ENCODE data around the gene VSIR.
A peak's percentile ranks its signal among the peaks of the same experiment; 100 is the strongest.

The VSIR gene

DNA sequence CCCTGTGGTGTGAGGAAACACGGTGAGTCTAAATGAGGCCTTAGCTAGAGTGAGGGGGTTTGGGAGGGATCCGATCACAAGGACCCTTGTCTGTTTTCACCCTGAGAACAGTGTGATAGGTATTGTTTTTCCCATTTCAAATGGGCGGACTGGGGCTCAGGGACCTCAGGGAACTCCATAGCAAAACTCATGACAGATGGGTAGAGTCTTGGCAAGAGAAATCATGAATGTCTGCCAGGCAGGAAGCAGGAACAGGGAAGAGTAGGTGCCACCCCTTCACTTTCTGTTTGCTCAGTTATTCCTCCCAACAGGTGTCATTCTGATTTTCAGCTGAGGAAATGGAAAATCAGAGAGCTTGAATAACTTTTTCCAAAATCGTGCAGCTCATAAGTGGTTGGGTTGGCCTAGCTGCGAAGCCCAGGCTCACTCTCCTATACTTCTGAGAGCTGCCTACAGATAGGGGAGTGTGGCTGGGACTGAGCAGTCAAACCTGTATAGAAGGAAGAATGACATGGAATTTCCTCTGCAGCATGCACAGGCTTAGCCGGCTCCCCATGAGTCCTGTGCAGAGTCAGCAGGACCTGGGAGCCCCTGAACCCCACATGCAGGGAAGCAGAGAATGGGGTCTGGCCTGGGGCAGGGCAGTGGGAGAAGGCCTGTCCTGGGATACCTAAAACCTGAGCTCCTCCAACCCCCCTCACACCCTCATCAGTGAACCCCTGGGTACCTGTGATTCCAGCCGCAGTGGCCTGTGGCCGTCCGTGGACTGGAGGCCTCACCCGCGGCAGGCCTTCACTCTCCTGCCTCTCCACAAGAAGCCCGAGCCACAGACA is 36.1 kb downstream of the VSIR start:
- DNase-seq, result no peak
- H3K27me3 ChIP-seq (ENCODE audit: control insufficient read depth in 1 of 2, insufficient read depth in 1 of 2, low read length in 2 of 2), result peaks cover 16 to 34% of the 10 kb centered on the region in 2 experiments
- 91% methylated on average over 12 of the region's 12 CpGs for WGBS
- no peak overlapping the region for H2AFZ ChIP-seq (ENCODE audit: low read depth, low read length)
- no peak overlapping the region for H3K14ac ChIP-seq (ENCODE audit: low read length in 2 of 2)
- H2AK5ac ChIP-seq (ENCODE audit: low read length, severe bottlenecking), result no peak overlapping the region
- H2BK5ac ChIP-seq (ENCODE audit: low read depth, low read length, poor library complexity, severe bottlenecking), result no peak overlapping the region
- no peak overlapping the region for H3K9ac ChIP-seq (ENCODE audit: low read length)
- no peaks in the 10 kb centered on the region for H3K9me3 ChIP-seq (ENCODE audit: control insufficient read depth, low read length)
- H4K91ac ChIP-seq (ENCODE audit: low read length), result no peak overlapping the region
- no peak overlapping the region for H3K27ac ChIP-seq (ENCODE audit: low read length, poor library complexity, severe bottlenecking)
- no peak overlapping the region for H2BK15ac ChIP-seq (ENCODE audit: low read depth, poor library complexity, severe bottlenecking)
- H2BK120ac ChIP-seq (ENCODE audit: low read depth, low read length), result no peak overlapping the region
- no peak overlapping the region for H3K4me2 ChIP-seq (ENCODE audit: low read length, poor library complexity, severe bottlenecking)
- no peaks in the 10 kb centered on the region for H3K36me3 ChIP-seq (ENCODE audit: control insufficient read depth in 1 of 2, insufficient read depth in 2 of 2, low read depth in 1 of 2, low read length in 2 of 2)
- H3K4me1 ChIP-seq (ENCODE audit: control insufficient read depth, insufficient read depth, low read depth, low read length), result no peaks in the 10 kb centered on the region
- no peak overlapping the region for H4K8ac ChIP-seq (ENCODE audit: low read length)
- H3K18ac ChIP-seq (ENCODE audit: low read depth in 1 of 2, low read length in 2 of 2), result no peak overlapping the region
- no peaks in the 10 kb centered on the region for H3K79me1 ChIP-seq (replicated peaks; ENCODE audit: low read length, poor library complexity, severe bottlenecking)
- H3K4me3 ChIP-seq (ENCODE audit: insufficient read depth in 1 of 2, low read depth in 1 of 2, low read length in 2 of 2), result no peak overlapping the region
- H3K4ac ChIP-seq (ENCODE audit: low read depth in 1 of 2, low read length in 2 of 2), result no peak overlapping the region
- H2BK12ac ChIP-seq (ENCODE audit: low read length in 2 of 2), result no peak overlapping the region
- no peak overlapping the region for H3K23ac ChIP-seq (ENCODE audit: low read length in 2 of 2)

GRCh38 chr10:71736570-71736952 is 36.8 kb downstream of the VSIR start:
- H2AFZ ChIP-seq (ENCODE audit: low read depth, low read length), result no peak overlapping the region
- 89% methylated on average over 2 of the region's 2 CpGs for WGBS
- no peak overlapping the region for H3K9ac ChIP-seq (ENCODE audit: low read length)
- no peak overlapping the region for H3K4me2 ChIP-seq (ENCODE audit: low read length, poor library complexity, severe bottlenecking)
- H3K36me3 ChIP-seq (ENCODE audit: control insufficient read depth in 1 of 2, insufficient read depth in 2 of 2, low read depth in 1 of 2, low read length in 2 of 2), result no peaks in the 10 kb centered on the region
- H2BK120ac ChIP-seq (ENCODE audit: low read depth, low read length), result no peak overlapping the region
- no peak overlapping the region for H3K18ac ChIP-seq (ENCODE audit: low read depth in 1 of 2, low read length in 2 of 2)
- H4K91ac ChIP-seq (ENCODE audit: low read length), result no peak overlapping the region
- no peaks in the 10 kb centered on the region for H3K9me3 ChIP-seq (ENCODE audit: control insufficient read depth, low read length)
- no peak for DNase-seq
- no peak overlapping the region for H3K4me3 ChIP-seq (ENCODE audit: insufficient read depth in 1 of 2, low read depth in 1 of 2, low read length in 2 of 2)
- H3K27me3 ChIP-seq (ENCODE audit: control insufficient read depth in 1 of 2, insufficient read depth in 1 of 2, low read length in 2 of 2), result peaks cover 17 to 34% of the 10 kb centered on the region in 2 experiments
- no peak overlapping the region for H3K23ac ChIP-seq (ENCODE audit: low read length in 2 of 2)
- no peak overlapping the region for H3K4ac ChIP-seq (ENCODE audit: low read depth in 1 of 2, low read length in 2 of 2)
- H3K79me1 ChIP-seq (replicated peaks; ENCODE audit: low read length, poor library complexity, severe bottlenecking), result no peaks in the 10 kb centered on the region
- no peak overlapping the region for H2BK5ac ChIP-seq (ENCODE audit: low read depth, low read length, poor library complexity, severe bottlenecking)
- H2BK15ac ChIP-seq (ENCODE audit: low read depth, poor library complexity, severe bottlenecking), result no peak overlapping the region
- H2BK12ac ChIP-seq (ENCODE audit: low read length in 2 of 2), result no peak overlapping the region
- H2AK5ac ChIP-seq (ENCODE audit: low read length, severe bottlenecking), result no peak overlapping the region
- H3K27ac ChIP-seq (ENCODE audit: low read length, poor library complexity, severe bottlenecking), result no peak overlapping the region
- H3K14ac ChIP-seq (ENCODE audit: low read length in 2 of 2), result no peak overlapping the region
- H3K4me1 ChIP-seq (ENCODE audit: control insufficient read depth, insufficient read depth, low read depth, low read length), result no peaks in the 10 kb centered on the region
- no peak overlapping the region for H4K8ac ChIP-seq (ENCODE audit: low read length)

DNA sequence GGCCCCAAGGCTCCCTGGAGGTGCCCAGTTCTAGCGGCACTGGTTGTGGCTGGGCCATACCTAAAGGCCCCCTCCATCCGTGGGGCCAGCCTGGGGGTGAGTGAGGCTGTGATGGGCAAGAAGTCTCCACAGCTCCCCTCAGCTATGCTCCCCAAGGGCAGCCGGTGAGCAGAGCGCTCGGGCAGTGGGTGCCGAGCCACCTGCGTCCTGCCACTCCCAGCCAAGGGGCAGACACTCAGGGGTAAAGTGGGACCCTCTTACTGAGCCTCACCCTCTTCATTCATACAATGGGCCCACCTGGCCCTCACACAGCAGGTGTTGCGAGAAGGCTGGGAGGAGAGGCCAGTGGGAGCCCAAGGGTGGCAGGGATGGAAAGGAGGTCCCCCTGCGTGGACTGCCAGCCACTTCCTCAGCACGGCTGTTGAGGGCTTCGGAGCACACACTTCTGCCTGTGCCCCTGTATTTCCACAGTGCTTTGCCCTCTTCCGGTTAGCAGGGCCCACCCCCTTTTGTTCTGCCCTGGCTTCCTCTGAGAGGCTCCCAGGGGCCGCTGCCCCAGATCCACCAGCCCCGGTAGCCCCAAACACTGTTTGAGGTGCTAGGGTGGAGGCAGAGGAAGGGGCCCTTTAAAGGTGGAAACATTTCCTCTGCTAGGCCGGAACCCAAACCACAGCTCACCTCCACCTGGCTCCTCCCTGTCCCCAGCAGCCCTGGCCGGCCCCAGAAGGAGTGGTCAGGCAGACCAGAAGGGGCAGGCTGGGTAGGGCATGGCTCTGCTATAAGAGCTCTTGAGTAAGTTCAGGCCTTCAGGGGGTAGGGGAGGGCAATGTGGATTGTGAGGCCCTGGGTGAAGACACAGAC is 37.4 kb downstream of the VSIR start:
- H3K4me1 ChIP-seq (ENCODE audit: control insufficient read depth, insufficient read depth, low read depth, low read length), result no peaks in the 10 kb centered on the region
- no peak overlapping the region for H3K18ac ChIP-seq (ENCODE audit: low read depth in 1 of 2, low read length in 2 of 2)
- no peaks in the 10 kb centered on the region for H3K36me3 ChIP-seq (ENCODE audit: control insufficient read depth in 1 of 2, insufficient read depth in 2 of 2, low read depth in 1 of 2, low read length in 2 of 2)
- no peak overlapping the region for H2AFZ ChIP-seq (ENCODE audit: low read depth, low read length)
- no peak overlapping the region for H2BK15ac ChIP-seq (ENCODE audit: low read depth, poor library complexity, severe bottlenecking)
- H4K8ac ChIP-seq (ENCODE audit: low read length), result no peak overlapping the region
- no peak overlapping the region for H3K27ac ChIP-seq (ENCODE audit: low read length, poor library complexity, severe bottlenecking)
- peak overlapping the region in 1 of 2 experiments; percentile 7 for H3K14ac ChIP-seq (ENCODE audit: low read length in 2 of 2)
- no peak for DNase-seq
- H3K9ac ChIP-seq (ENCODE audit: low read length), result no peak overlapping the region
- WGBS, result 86% methylated on average over 15 of the region's 16 CpGs
- H2BK120ac ChIP-seq (ENCODE audit: low read depth, low read length), result no peak overlapping the region
- no peak overlapping the region for H3K4me2 ChIP-seq (ENCODE audit: low read length, poor library complexity, severe bottlenecking)
- no peak overlapping the region for H2BK12ac ChIP-seq (ENCODE audit: low read length in 2 of 2)
- no peak overlapping the region for H3K4ac ChIP-seq (ENCODE audit: low read depth in 1 of 2, low read length in 2 of 2)
- no peak overlapping the region for H2AK5ac ChIP-seq (ENCODE audit: low read length, severe bottlenecking)
- no peak overlapping the region for H2BK5ac ChIP-seq (ENCODE audit: low read depth, low read length, poor library complexity, severe bottlenecking)
- H4K91ac ChIP-seq (ENCODE audit: low read length), result no peak overlapping the region
- no peaks in the 10 kb centered on the region for H3K9me3 ChIP-seq (ENCODE audit: control insufficient read depth, low read length)
- peaks cover 17 to 35% of the 10 kb centered on the region in 2 experiments for H3K27me3 ChIP-seq (ENCODE audit: control insufficient read depth in 1 of 2, insufficient read depth in 1 of 2, low read length in 2 of 2)
- no peak overlapping the region for H3K4me3 ChIP-seq (ENCODE audit: insufficient read depth in 1 of 2, low read depth in 1 of 2, low read length in 2 of 2)
- no peaks in the 10 kb centered on the region for H3K79me1 ChIP-seq (replicated peaks; ENCODE audit: low read length, poor library complexity, severe bottlenecking)
- no peak overlapping the region for H3K23ac ChIP-seq (ENCODE audit: low read length in 2 of 2)

GRCh38 chr10:71734797-71735196 is 38.5 kb downstream of the VSIR start:
- H2AK5ac ChIP-seq (ENCODE audit: low read length, severe bottlenecking), result no peak overlapping the region
- H2BK120ac ChIP-seq (ENCODE audit: low read depth, low read length), result no peak overlapping the region
- H2BK5ac ChIP-seq (ENCODE audit: low read depth, low read length, poor library complexity, severe bottlenecking), result no peak overlapping the region
- H3K4me3 ChIP-seq (ENCODE audit: insufficient read depth in 1 of 2, low read depth in 1 of 2, low read length in 2 of 2), result no peak overlapping the region
- H3K36me3 ChIP-seq (ENCODE audit: control insufficient read depth in 1 of 2, insufficient read depth in 2 of 2, low read depth in 1 of 2, low read length in 2 of 2), result no peaks in the 10 kb centered on the region
- H3K4me2 ChIP-seq (ENCODE audit: low read length, poor library complexity, severe bottlenecking), result no peak overlapping the region
- H3K18ac ChIP-seq (ENCODE audit: low read depth in 1 of 2, low read length in 2 of 2), result no peak overlapping the region
- H3K9ac ChIP-seq (ENCODE audit: low read length), result no peak overlapping the region
- no peaks in the 10 kb centered on the region for H3K79me1 ChIP-seq (replicated peaks; ENCODE audit: low read length, poor library complexity, severe bottlenecking)
- H2BK12ac ChIP-seq (ENCODE audit: low read length in 2 of 2), result no peak overlapping the region
- H3K27me3 ChIP-seq (ENCODE audit: control insufficient read depth in 1 of 2, insufficient read depth in 1 of 2, low read length in 2 of 2), result peaks cover 17 to 35% of the 10 kb centered on the region in 2 experiments
- no peak overlapping the region for H2AFZ ChIP-seq (ENCODE audit: low read depth, low read length)
- H3K9me3 ChIP-seq (ENCODE audit: control insufficient read depth, low read length), result no peaks in the 10 kb centered on the region
- H4K8ac ChIP-seq (ENCODE audit: low read length), result no peak overlapping the region
- no peaks in the 10 kb centered on the region for H3K4me1 ChIP-seq (ENCODE audit: control insufficient read depth, insufficient read depth, low read depth, low read length)
- no peak overlapping the region for H2BK15ac ChIP-seq (ENCODE audit: low read depth, poor library complexity, severe bottlenecking)
- 67% methylated on average over 5 of the region's 5 CpGs for WGBS
- H3K4ac ChIP-seq (ENCODE audit: low read depth in 1 of 2, low read length in 2 of 2), result no peak overlapping the region
- no peak for DNase-seq
- H3K14ac ChIP-seq (ENCODE audit: low read length in 2 of 2), result no peak overlapping the region
- H3K27ac ChIP-seq (ENCODE audit: low read length, poor library complexity, severe bottlenecking), result no peak overlapping the region
- H4K91ac ChIP-seq (ENCODE audit: low read length), result no peak overlapping the region
- no peak overlapping the region for H3K23ac ChIP-seq (ENCODE audit: low read length in 2 of 2)

Data from mesenchymal stem cell (in vitro differentiated cells and primary cell).